Trophoblast cell (in vitro differentiated cells and primary cell): ENCODE measurements around the gene MARCHF10.

ENCODE experiments used
- DNase-seq, 2 donors: peaks; one replicate each; pipeline ENCODE4 v3.0.0-alpha.2; 2016
- H2AFZ ChIP-seq: 2 replicates; pipeline ENCODE4 v1.6.1; 2013; ENCODE audit warnings: low read length, moderate library complexity, mild to moderate bottlenecking; ENCODE audit not compliant: insufficient read depth, poor library complexity
- H2AK5ac ChIP-seq: 2 replicates; pipeline ENCODE4 v1.6.1; 2013; ENCODE audit warnings: mild to moderate bottlenecking, low read length
- H2BK120ac ChIP-seq: 2 replicates; pipeline ENCODE4 v1.6.1; 2013; ENCODE audit warnings: low read length, mild to moderate bottlenecking, moderate library complexity; ENCODE audit not compliant: insufficient read depth, poor library complexity
- H2BK12ac ChIP-seq: 2 replicates; pipeline ENCODE4 v1.6.1; 2013; ENCODE audit warnings: mild to moderate bottlenecking, low read length, moderate library complexity
- H2BK5ac ChIP-seq: 2 replicates; pipeline ENCODE4 v1.6.1; 2013; ENCODE audit warnings: low read length, low read depth, moderate library complexity, mild to moderate bottlenecking; ENCODE audit not compliant: poor library complexity
- H3K14ac ChIP-seq: 2 replicates; pipeline ENCODE4 v1.6.1; 2013; ENCODE audit warnings: mild to moderate bottlenecking, low read length
- H3K18ac ChIP-seq: 2 replicates; pipeline ENCODE4 v1.6.1; 2013; ENCODE audit warnings: mild to moderate bottlenecking, low read length
- H3K23ac ChIP-seq: 2 replicates; pipeline ENCODE4 v1.6.1; 2013; ENCODE audit warnings: low read length
- H3K27ac ChIP-seq: 2 replicates; pipeline ENCODE4 v1.5.1; 2013; ENCODE audit warnings: low read depth, mild to moderate bottlenecking, inconsistent platforms, low read length, moderate library complexity
- H3K27me3 ChIP-seq: 2 replicates; pipeline ENCODE4 v1.6.1; 2013; ENCODE audit warnings: inconsistent platforms, mild to moderate bottlenecking, low read length, moderate library complexity; ENCODE audit not compliant: insufficient read depth
- H3K36me3 ChIP-seq, 2 experiments: 1 replicate in 1 of 2; 2 replicates in 1 of 2; pipeline ENCODE4 v1.6.1; 2013; ENCODE audit warnings: low read length in 2 of 2, mild to moderate bottlenecking in 2 of 2, moderate library complexity in 1 of 2; ENCODE audit not compliant: insufficient read depth in 2 of 2, control insufficient read depth in 1 of 2
- H3K4ac ChIP-seq: 2 replicates; pipeline ENCODE4 v1.6.1; 2013; ENCODE audit warnings: low read depth, mild to moderate bottlenecking, low read length, moderate library complexity
- H3K4me1 ChIP-seq, 2 experiments: 1 replicate in 1 of 2; 2 replicates in 1 of 2; pipeline ENCODE4 v1.6.1; 2013; ENCODE audit warnings: low read length in 2 of 2, mild to moderate bottlenecking in 2 of 2, moderate library complexity in 1 of 2; ENCODE audit not compliant: insufficient read depth in 2 of 2, control insufficient read depth in 1 of 2
- H3K4me2 ChIP-seq: 2 replicates; pipeline ENCODE4 v1.6.1; 2013; ENCODE audit warnings: inconsistent platforms, mild to moderate bottlenecking, low read length, moderate library complexity
- H3K4me3 ChIP-seq: 2 replicates; pipeline ENCODE4 v1.5.1; 2013; ENCODE audit warnings: mild to moderate bottlenecking, low read depth, low read length, inconsistent platforms
- H3K79me1 ChIP-seq: one replicate; pipeline ENCODE4 v1.6.1; 2013; ENCODE audit warnings: low read length
- H3K79me2 ChIP-seq: 2 replicates; pipeline ENCODE4 v1.6.1; 2013; ENCODE audit warnings: low read length, mild to moderate bottlenecking; ENCODE audit not compliant: control insufficient read depth, insufficient read depth, poor library complexity
- H3K9ac ChIP-seq: 2 replicates; pipeline ENCODE4 v1.6.1; 2013; ENCODE audit warnings: mild to moderate bottlenecking, low read length
- H3K9me3 ChIP-seq: 2 replicates; pipeline ENCODE4 v1.6.1; 2013; ENCODE audit warnings: low read depth, mild to moderate bottlenecking, control low read depth, inconsistent platforms, low read length; ENCODE audit not compliant: insufficient read depth
- H4K12ac ChIP-seq: 2 replicates; pipeline ENCODE4 v1.6.1; 2013; ENCODE audit warnings: low read depth, mild to moderate bottlenecking, low read length, moderate library complexity
- H4K8ac ChIP-seq: 2 replicates; pipeline ENCODE4 v1.6.1; 2013; ENCODE audit warnings: low read depth, mild to moderate bottlenecking, low read length, moderate library complexity
- H4K91ac ChIP-seq: one replicate; pipeline ENCODE4 v1.6.1; 2013; ENCODE audit warnings: low read depth, mild to moderate bottlenecking, low read length, moderate library complexity
- WGBS: extraction: QIAGEN DNeasy Blood & Tissue Kit; methylation state at CpG from one replicate; pipeline ENCODE4 v1.1.7; 2013; ENCODE audit warnings: missing lambda C conversion rate; ENCODE audit not compliant: insufficient read length, insufficient coverage; ENCODE audit errors: extremely low coverage; 5-methylcytosine and 5-hydroxymethylcytosine counted together

Gene MARCHF10

DNA sequence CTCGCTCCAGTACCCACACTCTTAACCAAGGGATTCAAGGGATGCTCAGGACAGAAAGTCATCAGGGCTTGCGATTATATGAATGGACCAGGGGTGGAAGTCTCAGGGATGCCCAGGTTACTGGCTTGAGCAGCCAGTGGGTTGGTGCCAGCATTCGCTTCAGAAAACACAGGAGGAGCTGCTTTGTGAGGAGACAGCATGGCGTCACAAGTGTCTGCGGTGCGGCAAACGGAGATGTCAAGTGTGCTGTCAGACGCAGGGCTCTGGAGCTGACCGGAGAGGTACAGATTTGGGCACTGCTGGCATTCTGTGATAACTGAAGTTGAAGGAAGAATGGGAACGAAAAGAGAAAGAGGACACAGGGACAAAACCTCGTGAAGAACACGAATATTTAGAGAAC lies 4.1 kb downstream of the MARCHF10 start:
- peak overlapping the region; percentile 97 for H2AK5ac ChIP-seq
- no peaks in the 10 kb centered on the region for H3K27me3 ChIP-seq
- H2BK5ac ChIP-seq, result peak overlapping the region; percentile 62
- peak overlapping the region; percentile 76 for H3K18ac ChIP-seq
- WGBS, result no CpG with 5 or more reads among the region's 12 CpGs
- H3K4me2 ChIP-seq, result no peak overlapping the region
- peak overlapping the region; percentile 25 for H3K4ac ChIP-seq
- peaks cover 3% of the 10 kb centered on the region for H3K79me2 ChIP-seq
- no peak overlapping the region for H2AFZ ChIP-seq
- H2BK120ac ChIP-seq, result peak overlapping the region; percentile 94
- H3K27ac ChIP-seq, result no peak overlapping the region
- DNase-seq, result no peak
- H3K9ac ChIP-seq, result no peak overlapping the region
- no peaks in the 10 kb centered on the region for H3K36me3 ChIP-seq
- H4K91ac ChIP-seq, result peak overlapping the region; percentile 97
- H3K4me1 ChIP-seq, result peaks cover 20 to 33% of the 10 kb centered on the region in 2 experiments
- peak overlapping the region; percentile 43 for H4K8ac ChIP-seq
- H3K9me3 ChIP-seq, result no peaks in the 10 kb centered on the region
- no peak overlapping the region for H4K12ac ChIP-seq
- H2BK12ac ChIP-seq, result peak overlapping the region; percentile 99
- H3K4me3 ChIP-seq, result no peak overlapping the region
- peaks cover 30% of the 10 kb centered on the region for H3K79me1 ChIP-seq
- no peak overlapping the region for H3K23ac ChIP-seq
- peak overlapping the region; percentile 81 for H3K14ac ChIP-seq

DNA sequence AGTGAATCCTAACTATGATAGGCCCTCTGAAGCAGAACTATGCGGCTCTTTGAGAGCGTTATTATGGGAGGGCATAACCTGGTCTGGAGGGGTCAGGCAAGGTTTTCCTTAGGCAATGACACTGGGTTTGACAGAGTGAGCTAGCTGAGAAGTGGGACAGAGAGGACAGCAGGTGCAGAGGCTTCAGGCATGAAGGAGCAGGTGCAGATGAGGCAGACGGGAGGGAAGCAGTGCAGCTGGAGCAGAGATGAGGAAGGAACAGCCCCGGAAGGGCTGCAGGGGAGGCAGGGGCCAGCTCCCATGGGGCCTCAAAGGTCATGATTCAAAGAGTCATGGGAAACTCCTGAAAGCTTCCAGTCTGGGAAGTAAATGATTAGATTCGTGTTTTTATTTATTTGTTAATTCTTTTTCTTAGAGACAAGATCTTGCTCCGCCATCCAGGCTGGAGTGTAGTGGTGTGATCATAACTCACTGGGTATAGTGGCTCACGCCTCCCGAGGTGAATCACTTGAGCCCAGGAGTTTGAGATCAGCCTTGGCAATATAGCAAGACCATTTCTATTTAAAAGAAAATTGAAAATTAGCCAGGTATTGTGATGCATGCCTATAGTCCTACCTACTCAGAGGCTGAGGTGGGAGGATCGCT lies 5.4 kb downstream of the MARCHF10 start:
- DNase-seq, result peak; percentile 56 to 61
- Histone ChIP-seq H2BK5ac (no peak overlapping the region), H3K9me3 (no peaks in the 10 kb centered on the region), H3K27ac (no peak overlapping the region), H3K36me3 (no peaks in the 10 kb centered on the region), H4K91ac (peak overlapping the region; percentile 70), H4K12ac (no peak overlapping the region), H3K4me1 (peaks cover 14 to 28% of the 10 kb centered on the region in 2 experiments), H3K4me3 (no peak overlapping the region), H3K4me2 (no peak overlapping the region), H3K79me2 (no peaks in the 10 kb centered on the region), H3K79me1 (peaks cover 26% of the 10 kb centered on the region), H2AK5ac (peak overlapping the region; percentile 4), H3K27me3 (no peaks in the 10 kb centered on the region), H4K8ac (no peak overlapping the region), H3K23ac (no peak overlapping the region), H2BK12ac (peak overlapping the region; percentile 33), H3K18ac (no peak overlapping the region), H2BK120ac (peak overlapping the region; percentile 23), H3K9ac (no peak overlapping the region), H3K4ac (no peak overlapping the region), H2AFZ (no peak overlapping the region), H3K14ac (no peak overlapping the region)
- WGBS, result no CpG with 5 or more reads among the region's 9 CpGs

DNA sequence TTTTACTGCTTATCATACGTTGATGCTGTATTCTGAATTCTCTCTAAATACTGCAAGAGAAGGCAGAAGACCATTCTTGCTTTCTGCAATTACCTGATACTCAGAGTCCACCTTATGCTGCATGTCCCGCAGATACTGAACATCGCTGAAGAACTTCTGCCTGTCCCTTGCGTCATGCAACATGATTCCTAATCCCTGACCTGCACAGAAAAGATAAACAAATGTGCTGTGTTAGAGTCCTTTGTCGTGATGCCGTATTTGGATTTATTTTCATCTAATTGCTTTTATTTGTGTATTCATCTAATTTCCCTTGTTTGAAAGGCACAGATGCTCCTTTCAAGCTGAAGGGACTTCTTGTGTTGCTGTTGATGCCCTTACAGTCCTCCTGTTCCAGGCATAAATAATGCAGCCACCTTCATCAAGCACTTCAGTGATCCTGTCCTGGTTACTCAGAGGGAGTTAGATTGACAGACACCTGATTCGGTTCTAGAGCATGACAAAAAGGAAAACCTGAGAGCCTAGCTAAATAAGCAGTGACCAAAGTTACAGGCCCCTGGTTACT lies 6.5 kb downstream of the MARCHF10 start:
- H2AK5ac ChIP-seq, result peak overlapping the region; percentile 68
- H3K36me3 ChIP-seq, result no peaks in the 10 kb centered on the region
- no peak overlapping the region for H3K4me2 ChIP-seq
- no peak overlapping the region for H3K18ac ChIP-seq
- H3K79me2 ChIP-seq, result no peaks in the 10 kb centered on the region
- peak; percentile 53 to 82 for DNase-seq
- H3K4ac ChIP-seq, result no peak overlapping the region
- H3K4me1 ChIP-seq, result peaks cover 12 to 23% of the 10 kb centered on the region in 2 experiments
- H3K9me3 ChIP-seq, result no peaks in the 10 kb centered on the region
- WGBS, result no CpG with 5 or more reads among the region's 7 CpGs
- H3K4me3 ChIP-seq, result no peak overlapping the region
- H2AFZ ChIP-seq, result no peak overlapping the region
- H3K14ac ChIP-seq, result peak overlapping the region; percentile 51
- no peak overlapping the region for H3K23ac ChIP-seq
- no peak overlapping the region for H3K9ac ChIP-seq
- H3K27ac ChIP-seq, result no peak overlapping the region
- H3K79me1 ChIP-seq, result peaks cover 24% of the 10 kb centered on the region
- no peak overlapping the region for H4K91ac ChIP-seq
- H2BK120ac ChIP-seq, result no peak overlapping the region
- H3K27me3 ChIP-seq, result no peaks in the 10 kb centered on the region
- no peak overlapping the region for H4K12ac ChIP-seq
- peak overlapping the region; percentile 53 for H2BK12ac ChIP-seq
- no peak overlapping the region for H2BK5ac ChIP-seq
- no peak overlapping the region for H4K8ac ChIP-seq

DNA sequence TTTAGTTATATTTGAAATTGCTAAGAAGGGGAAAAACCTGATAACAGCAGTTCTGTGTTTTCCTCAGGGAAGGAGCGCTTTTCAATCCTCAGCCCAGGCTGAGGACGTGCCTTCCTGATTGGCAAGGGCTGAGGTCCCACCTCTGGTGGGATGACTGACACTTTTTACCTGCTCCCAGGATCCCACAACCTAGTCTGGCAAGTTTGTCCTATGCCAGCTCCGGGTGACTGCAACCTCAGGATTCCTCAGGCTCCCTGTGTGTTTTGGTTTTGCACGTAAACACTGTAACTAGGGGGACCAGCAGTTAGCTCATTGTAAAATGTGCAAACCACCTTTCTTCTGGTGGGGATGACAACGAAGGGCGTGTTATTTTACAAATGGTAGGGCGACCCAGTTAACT lies 7.5 kb downstream of the MARCHF10 start:
- H3K9me3 ChIP-seq, result no peaks in the 10 kb centered on the region
- H2AFZ ChIP-seq, result no peak overlapping the region
- H3K18ac ChIP-seq, result no peak overlapping the region
- H3K79me2 ChIP-seq, result no peaks in the 10 kb centered on the region
- H4K8ac ChIP-seq, result peak overlapping the region; percentile 47
- no peak overlapping the region for H3K4ac ChIP-seq
- no peak overlapping the region for H3K14ac ChIP-seq
- H3K79me1 ChIP-seq, result peaks cover 23% of the 10 kb centered on the region
- H2BK12ac ChIP-seq, result peak overlapping the region; percentile 77
- no peak overlapping the region for H4K12ac ChIP-seq
- H4K91ac ChIP-seq, result no peak overlapping the region
- DNase-seq, result peak; percentile 94 to 97
- H2BK5ac ChIP-seq, result peak overlapping the region; percentile 38
- H3K4me2 ChIP-seq, result peak overlapping the region; percentile 38
- H3K9ac ChIP-seq, result no peak overlapping the region
- no peaks in the 10 kb centered on the region for H3K27me3 ChIP-seq
- no CpG with 5 or more reads among the region's 7 CpGs for WGBS
- no peak overlapping the region for H3K4me3 ChIP-seq
- peak overlapping the region; percentile 70 for H2BK120ac ChIP-seq
- H3K4me1 ChIP-seq, result peaks cover 12 to 23% of the 10 kb centered on the region in 2 experiments
- H2AK5ac ChIP-seq, result no peak overlapping the region
- no peaks in the 10 kb centered on the region for H3K36me3 ChIP-seq
- no peak overlapping the region for H3K23ac ChIP-seq
- H3K27ac ChIP-seq, result peak overlapping the region; percentile 42
